Measurements from ENCODE around the gene TOR1A. TPM values are rescaled to one million over a fixed set of nuclear protein-coding genes. Genes with fewer than 3 reads are reported as not detected.

The TOR1A gene
- total RNA-seq, 1 experiment from 2014 or later = 24.4 TPM

DNA sequence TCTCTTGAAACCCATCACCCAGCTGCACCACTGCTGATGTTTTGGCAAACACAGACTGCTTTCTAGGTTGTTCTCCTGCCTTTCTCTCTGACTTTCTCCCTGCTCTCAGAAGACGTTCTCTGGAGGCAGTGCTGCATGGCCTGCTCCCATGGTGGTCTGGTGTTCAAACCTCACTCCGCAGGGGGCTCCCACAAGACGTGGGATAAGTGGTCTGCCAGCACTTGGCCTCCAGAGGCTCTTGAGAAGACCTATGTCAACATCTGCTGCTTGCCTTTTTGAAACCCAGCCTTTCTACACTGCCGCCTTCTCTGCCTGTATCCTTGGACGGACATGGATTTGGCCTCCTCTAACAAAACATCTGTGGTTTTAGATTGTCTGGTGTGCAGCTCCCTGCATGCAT is 27.9 kb upstream of the TOR1A start:
- peaks cover 0 to 4% of the 10 kb centered on the region in 2 experiments; a peak in 1 of 4 replicates for H3K36me3 ChIP-seq (ENCODE audit: control insufficient read depth in 1 of 2, insufficient read depth in 2 of 2, low read length in 2 of 2)
- ChIA-PET POLR2A (no interaction called here), RAD21 (ENCODE audit: low non-redundant PET in 1 of 2, low total read pairs in 2 of 2, uncharacterized antibody in 2 of 2, unreplicated experiment in 2 of 2) (interaction anchor here in 1 of 2 experiments (0.7 kb wide), 1 partner anchor 191 kb away, joined by 4 read pairs; no protein-coding TSS in a partner anchor), CTCF (no interaction called here)
- H3K4me3 ChIP-seq (replicated peaks in 1 of 2; ENCODE audit: low read depth in 1 of 2, low read length in 2 of 2) = no peak overlapping the region
- DNase-seq (ENCODE audit: low read depth, low spot score) (no peak), ATAC-seq (no peak)
- H3K79me2 ChIP-seq (ENCODE audit: insufficient read depth, low read length) = no peaks in the 10 kb centered on the region
- no peaks in the 10 kb centered on the region for H3K27me3 ChIP-seq (ENCODE audit: insufficient read depth, low read length)
- no peaks in the 10 kb centered on the region for H3K9me3 ChIP-seq (ENCODE audit: control insufficient read depth in 1 of 2, insufficient read depth in 1 of 2, low read depth in 1 of 2, low read length in 2 of 2)
- H2AFZ ChIP-seq (ENCODE audit: low read depth, low read length, poor library complexity, severe bottlenecking) = no peak overlapping the region
- no peaks in the 10 kb centered on the region for H4K20me1 ChIP-seq (ENCODE audit: insufficient read depth)
- intact Hi-C loops (cut with micrococcal nuclease) = no loop called here
- TF ChIP-seq FOSL1 (IDR thresholded peaks at IDR 0.05; ENCODE audit: low read depth) (no peak), SRF (IDR thresholded peaks at IDR 0.05; ENCODE audit: low read depth) (no peak), TCF7L2 (IDR thresholded peaks at IDR 0.05; ENCODE audit: borderline replicate concordance, extremely low read depth, insufficient read depth, insufficient read length) (no peak), RAD21 (IDR thresholded peaks at IDR 0.05; ENCODE audit: low read depth) (no peak), EGR1 (IDR thresholded peaks at IDR 0.05; ENCODE audit: low read depth) (no peak), SP1 (IDR thresholded peaks at IDR 0.05; ENCODE audit: low read depth) (no peak), ZFX (IDR thresholded peaks at IDR 0.05) (no peak), JUND (IDR thresholded peaks at IDR 0.05) (no peak), POLR2AphosphoS5 (IDR thresholded peaks at IDR 0.05; ENCODE audit: low read depth, low read length) (no peak), CEBPB (IDR thresholded peaks at IDR 0.05; ENCODE audit: low read depth) (no peak), POLR2A (IDR thresholded peaks at IDR 0.05; ENCODE audit: borderline replicate concordance, extremely low read depth, insufficient read depth, insufficient read length) (no peak), CBX3 (IDR thresholded peaks at IDR 0.05; ENCODE audit: low read depth) (no peak), ZNF274 (IDR thresholded peaks at IDR 0.05; ENCODE audit: low read depth, low read length) (no peak), EZH2 (IDR thresholded peaks at IDR 0.05) (no peak), ELF1 (IDR thresholded peaks at IDR 0.05; ENCODE audit: borderline replicate concordance, low read depth) (no peak)
- TF ChIP-seq, protein P1, sequence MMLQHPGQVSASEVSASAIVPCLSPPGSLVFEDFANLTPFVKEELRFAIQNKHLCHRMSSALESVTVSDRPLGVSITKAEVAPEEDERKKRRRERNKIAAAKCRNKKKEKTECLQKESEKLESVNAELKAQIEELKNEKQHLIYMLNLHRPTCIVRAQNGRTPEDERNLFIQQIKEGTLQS (IDR thresholded peaks at IDR 0.05) = no peak
- TF ChIP-seq, protein P2, sequence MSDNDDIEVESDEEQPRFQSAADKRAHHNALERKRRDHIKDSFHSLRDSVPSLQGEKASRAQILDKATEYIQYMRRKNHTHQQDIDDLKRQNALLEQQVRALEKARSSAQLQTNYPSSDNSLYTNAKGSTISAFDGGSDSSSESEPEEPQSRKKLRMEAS (IDR thresholded peaks at IDR 0.05) = no peak
- TF ChIP-seq, protein P3, sequence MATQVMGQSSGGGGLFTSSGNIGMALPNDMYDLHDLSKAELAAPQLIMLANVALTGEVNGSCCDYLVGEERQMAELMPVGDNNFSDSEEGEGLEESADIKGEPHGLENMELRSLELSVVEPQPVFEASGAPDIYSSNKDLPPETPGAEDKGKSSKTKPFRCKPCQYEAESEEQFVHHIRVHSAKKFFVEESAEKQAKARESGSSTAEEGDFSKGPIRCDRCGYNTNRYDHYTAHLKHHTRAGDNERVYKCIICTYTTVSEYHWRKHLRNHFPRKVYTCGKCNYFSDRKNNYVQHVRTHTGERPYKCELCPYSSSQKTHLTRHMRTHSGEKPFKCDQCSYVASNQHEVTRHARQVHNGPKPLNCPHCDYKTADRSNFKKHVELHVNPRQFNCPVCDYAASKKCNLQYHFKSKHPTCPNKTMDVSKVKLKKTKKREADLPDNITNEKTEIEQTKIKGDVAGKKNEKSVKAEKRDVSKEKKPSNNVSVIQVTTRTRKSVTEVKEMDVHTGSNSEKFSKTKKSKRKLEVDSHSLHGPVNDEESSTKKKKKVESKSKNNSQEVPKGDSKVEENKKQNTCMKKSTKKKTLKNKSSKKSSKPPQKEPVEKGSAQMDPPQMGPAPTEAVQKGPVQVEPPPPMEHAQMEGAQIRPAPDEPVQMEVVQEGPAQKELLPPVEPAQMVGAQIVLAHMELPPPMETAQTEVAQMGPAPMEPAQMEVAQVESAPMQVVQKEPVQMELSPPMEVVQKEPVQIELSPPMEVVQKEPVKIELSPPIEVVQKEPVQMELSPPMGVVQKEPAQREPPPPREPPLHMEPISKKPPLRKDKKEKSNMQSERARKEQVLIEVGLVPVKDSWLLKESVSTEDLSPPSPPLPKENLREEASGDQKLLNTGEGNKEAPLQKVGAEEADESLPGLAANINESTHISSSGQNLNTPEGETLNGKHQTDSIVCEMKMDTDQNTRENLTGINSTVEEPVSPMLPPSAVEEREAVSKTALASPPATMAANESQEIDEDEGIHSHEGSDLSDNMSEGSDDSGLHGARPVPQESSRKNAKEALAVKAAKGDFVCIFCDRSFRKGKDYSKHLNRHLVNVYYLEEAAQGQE (IDR thresholded peaks at IDR 0.05; ENCODE audit: low read depth) = no peak
- TF ChIP-seq, protein P4, sequence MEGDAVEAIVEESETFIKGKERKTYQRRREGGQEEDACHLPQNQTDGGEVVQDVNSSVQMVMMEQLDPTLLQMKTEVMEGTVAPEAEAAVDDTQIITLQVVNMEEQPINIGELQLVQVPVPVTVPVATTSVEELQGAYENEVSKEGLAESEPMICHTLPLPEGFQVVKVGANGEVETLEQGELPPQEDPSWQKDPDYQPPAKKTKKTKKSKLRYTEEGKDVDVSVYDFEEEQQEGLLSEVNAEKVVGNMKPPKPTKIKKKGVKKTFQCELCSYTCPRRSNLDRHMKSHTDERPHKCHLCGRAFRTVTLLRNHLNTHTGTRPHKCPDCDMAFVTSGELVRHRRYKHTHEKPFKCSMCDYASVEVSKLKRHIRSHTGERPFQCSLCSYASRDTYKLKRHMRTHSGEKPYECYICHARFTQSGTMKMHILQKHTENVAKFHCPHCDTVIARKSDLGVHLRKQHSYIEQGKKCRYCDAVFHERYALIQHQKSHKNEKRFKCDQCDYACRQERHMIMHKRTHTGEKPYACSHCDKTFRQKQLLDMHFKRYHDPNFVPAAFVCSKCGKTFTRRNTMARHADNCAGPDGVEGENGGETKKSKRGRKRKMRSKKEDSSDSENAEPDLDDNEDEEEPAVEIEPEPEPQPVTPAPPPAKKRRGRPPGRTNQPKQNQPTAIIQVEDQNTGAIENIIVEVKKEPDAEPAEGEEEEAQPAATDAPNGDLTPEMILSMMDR (IDR thresholded peaks at IDR 0.05 in 2 of 3, conservative IDR thresholded peaks at IDR 0.05 in 1 of 3; ENCODE audit: borderline replicate concordance in 1 of 3, insufficient read depth in 1 of 3, low read depth in 2 of 3, low read length in 2 of 3) = no peak
- no TSS peak for BruUV-seq (replicated peaks)
- H3K9me2 ChIP-seq (ENCODE audit: insufficient read depth) = no peaks in the 10 kb centered on the region
- H3K4me2 ChIP-seq (ENCODE audit: low read length) = no peak overlapping the region
- no peaks in the 10 kb centered on the region for H3K4me1 ChIP-seq (ENCODE audit: control insufficient read depth in 1 of 2, insufficient read depth in 2 of 2, low read length in 2 of 2)
- no peak overlapping the region for H3K27ac ChIP-seq (ENCODE audit: low read depth, low read length)
- no peak overlapping the region for H3K9ac ChIP-seq (ENCODE audit: low read length)
